ENCODE data around the gene CENATAC. TPM values are rescaled to one million over a fixed set of nuclear protein-coding genes. Genes with fewer than 3 reads are reported as not detected.
A peak's percentile ranks its signal among the peaks of the same experiment; 100 is the strongest.

Gene CENATAC
- total and polyA plus RNA-seq, 2 experiments from 2014 or later = 24.5 to 26.2 TPM

DNA sequence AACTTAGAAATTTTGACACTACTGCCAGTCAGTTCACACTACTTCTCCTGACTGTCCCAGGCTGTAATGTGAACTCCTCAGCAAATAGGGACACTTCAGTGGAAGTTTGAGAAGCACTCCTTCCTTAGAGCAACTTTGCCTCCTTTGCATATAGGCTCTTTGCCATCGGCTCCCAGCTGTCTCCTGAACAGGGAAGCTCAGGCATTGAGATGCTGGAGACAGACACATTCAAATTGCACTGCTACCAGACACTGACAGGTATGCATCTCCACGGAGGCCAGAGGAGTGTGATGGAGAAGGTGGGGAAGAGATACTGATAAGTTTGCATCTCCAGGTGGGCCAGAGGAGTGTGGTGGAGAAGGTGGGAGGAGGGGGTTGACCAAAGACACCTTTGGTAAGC lies 22.1 kb downstream of the CENATAC start:
- Histone ChIP-seq H3K36me3 (replicated peaks; ENCODE audit: insufficient read depth, low read depth) (no peaks in the 10 kb centered on the region), H4K20me1 (ENCODE audit: insufficient read depth, poor library complexity, severe bottlenecking) (peaks cover 7% of the 10 kb centered on the region), H3K27ac (peak overlapping the region; percentile 86), H3K4me2 (peak overlapping the region; percentile 91), H3K9me2 (replicated peaks; ENCODE audit: insufficient read depth) (no peaks in the 10 kb centered on the region), H3K27me3 (no peaks in the 10 kb centered on the region), H3K79me2 (peaks cover 56% of the 10 kb centered on the region), H3K9me3 (ENCODE audit: low read depth) (no peaks in the 10 kb centered on the region), H3K4me3 (peak overlapping the region; percentile 50), H2AFZ (no peak overlapping the region), H3K4me1 (ENCODE audit: insufficient read depth) (peaks cover 52% of the 10 kb centered on the region)
- 58% methylated on average over 2 of the region's 2 CpGs for WGBS (ENCODE audit: low lambda C conversion rate, missing lambda C conversion rate)
- TF ChIP-seq, protein P1, sequence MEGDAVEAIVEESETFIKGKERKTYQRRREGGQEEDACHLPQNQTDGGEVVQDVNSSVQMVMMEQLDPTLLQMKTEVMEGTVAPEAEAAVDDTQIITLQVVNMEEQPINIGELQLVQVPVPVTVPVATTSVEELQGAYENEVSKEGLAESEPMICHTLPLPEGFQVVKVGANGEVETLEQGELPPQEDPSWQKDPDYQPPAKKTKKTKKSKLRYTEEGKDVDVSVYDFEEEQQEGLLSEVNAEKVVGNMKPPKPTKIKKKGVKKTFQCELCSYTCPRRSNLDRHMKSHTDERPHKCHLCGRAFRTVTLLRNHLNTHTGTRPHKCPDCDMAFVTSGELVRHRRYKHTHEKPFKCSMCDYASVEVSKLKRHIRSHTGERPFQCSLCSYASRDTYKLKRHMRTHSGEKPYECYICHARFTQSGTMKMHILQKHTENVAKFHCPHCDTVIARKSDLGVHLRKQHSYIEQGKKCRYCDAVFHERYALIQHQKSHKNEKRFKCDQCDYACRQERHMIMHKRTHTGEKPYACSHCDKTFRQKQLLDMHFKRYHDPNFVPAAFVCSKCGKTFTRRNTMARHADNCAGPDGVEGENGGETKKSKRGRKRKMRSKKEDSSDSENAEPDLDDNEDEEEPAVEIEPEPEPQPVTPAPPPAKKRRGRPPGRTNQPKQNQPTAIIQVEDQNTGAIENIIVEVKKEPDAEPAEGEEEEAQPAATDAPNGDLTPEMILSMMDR (IDR thresholded peaks at IDR 0.05; ENCODE audit: poor library complexity) = no peak
- TF ChIP-seq EZH2phosphoT487 (IDR thresholded peaks at IDR 0.05; ENCODE audit: low read depth, severe bottlenecking, unreplicated experiment) = no peak
- no peak for TF ChIP-seq EZH2 (IDR thresholded peaks at IDR 0.05; ENCODE audit: borderline replicate concordance)
- DNase-seq (ENCODE audit: low spot score) = no peak

- Histone ChIP-seq H3K27ac (peak overlapping the region; percentile 7), H3K9me3 (ENCODE audit: low read depth) (no peaks in the 10 kb centered on the region), H4K20me1 (ENCODE audit: insufficient read depth, poor library complexity, severe bottlenecking) (peaks cover 5% of the 10 kb centered on the region), H3K79me2 (peaks cover 57% of the 10 kb centered on the region), H3K4me3 (no peak overlapping the region), H3K4me1 (ENCODE audit: insufficient read depth) (peaks cover 58% of the 10 kb centered on the region), H3K27me3 (no peaks in the 10 kb centered on the region), H3K4me2 (peak overlapping the region; percentile 91), H3K9me2 (replicated peaks; ENCODE audit: insufficient read depth) (no peaks in the 10 kb centered on the region), H3K36me3 (replicated peaks; ENCODE audit: insufficient read depth, low read depth) (no peaks in the 10 kb centered on the region), H2AFZ (no peak overlapping the region)
- 84% methylated on average over 5 of the region's 5 CpGs for WGBS (ENCODE audit: low lambda C conversion rate, missing lambda C conversion rate)
- peak; percentile 15 for DNase-seq (ENCODE audit: low spot score)
- TF ChIP-seq, protein P1 (IDR thresholded peaks at IDR 0.05; ENCODE audit: poor library complexity) = no peak
- no peak for TF ChIP-seq EZH2phosphoT487 (IDR thresholded peaks at IDR 0.05; ENCODE audit: low read depth, severe bottlenecking, unreplicated experiment)
- TF ChIP-seq EZH2 (IDR thresholded peaks at IDR 0.05; ENCODE audit: borderline replicate concordance) = no peak
These were observed 23.7 kb downstream of the CENATAC start for GRCh38 chr11:119021631-119022030.

- peaks cover 61% of the 10 kb centered on the region for H3K79me2 ChIP-seq
- H3K9me3 ChIP-seq (ENCODE audit: low read depth) = no peaks in the 10 kb centered on the region
- TF ChIP-seq EZH2 (IDR thresholded peaks at IDR 0.05; ENCODE audit: borderline replicate concordance) (no peak), EZH2phosphoT487 (IDR thresholded peaks at IDR 0.05; ENCODE audit: low read depth, severe bottlenecking, unreplicated experiment) (no peak)
- TF ChIP-seq, protein P1 (IDR thresholded peaks at IDR 0.05; ENCODE audit: poor library complexity) = no peak
- H3K27me3 ChIP-seq = no peaks in the 10 kb centered on the region
- DNase-seq (ENCODE audit: low spot score) = no peak
- H3K4me2 ChIP-seq = peak overlapping the region; percentile 98
- H3K27ac ChIP-seq = peak overlapping the region; percentile 67
- peaks cover 68% of the 10 kb centered on the region for H3K4me1 ChIP-seq (ENCODE audit: insufficient read depth)
- no peak overlapping the region for H2AFZ ChIP-seq
- no peaks in the 10 kb centered on the region for H4K20me1 ChIP-seq (ENCODE audit: insufficient read depth, poor library complexity, severe bottlenecking)
- no peaks in the 10 kb centered on the region for H3K36me3 ChIP-seq (replicated peaks; ENCODE audit: insufficient read depth, low read depth)
- H3K4me3 ChIP-seq = no peak overlapping the region
- no peaks in the 10 kb centered on the region for H3K9me2 ChIP-seq (replicated peaks; ENCODE audit: insufficient read depth)
These were observed 25.8 kb downstream of the CENATAC start for GRCh38 chr11:119023741-119024140.

All from hepatocyte (in vitro differentiated cells).